Activated T-cell treated with anti-CD3 and anti-CD28 coated beads for 4 hours (primary cell): ENCODE measurements around the gene ACTR3.
"Not testable (repeated sequence)": the region's sequence is repeated elsewhere in the genome, so short reads cannot be mapped to it uniquely, and the experiment has no call there.

Source experiments
- DNase-seq: peaks from one replicate; pipeline ENCODE4 v3.0.0-alpha.2; 2020

Gene ACTR3

DNA sequence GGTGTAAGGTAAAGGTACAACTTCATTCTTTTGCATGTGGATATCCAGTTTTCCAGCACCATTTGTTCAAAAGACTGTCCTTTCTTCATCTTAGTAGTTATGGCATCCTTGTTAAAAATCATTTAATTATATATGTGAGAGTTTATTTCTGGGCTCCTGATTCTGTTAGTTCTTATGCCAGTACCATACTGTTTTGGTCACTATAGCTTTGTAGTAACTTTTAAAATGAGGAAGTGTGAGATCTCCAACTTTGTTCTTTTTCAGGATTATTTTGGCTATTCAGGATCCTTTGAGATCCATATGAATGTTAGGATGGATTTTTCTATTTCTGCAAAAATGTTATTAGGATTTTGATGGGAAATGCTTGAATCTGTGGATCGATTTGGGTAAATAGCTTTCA is 16.8 kb downstream of the ACTR3 start:
- DNase-seq, result no peak

DNA sequence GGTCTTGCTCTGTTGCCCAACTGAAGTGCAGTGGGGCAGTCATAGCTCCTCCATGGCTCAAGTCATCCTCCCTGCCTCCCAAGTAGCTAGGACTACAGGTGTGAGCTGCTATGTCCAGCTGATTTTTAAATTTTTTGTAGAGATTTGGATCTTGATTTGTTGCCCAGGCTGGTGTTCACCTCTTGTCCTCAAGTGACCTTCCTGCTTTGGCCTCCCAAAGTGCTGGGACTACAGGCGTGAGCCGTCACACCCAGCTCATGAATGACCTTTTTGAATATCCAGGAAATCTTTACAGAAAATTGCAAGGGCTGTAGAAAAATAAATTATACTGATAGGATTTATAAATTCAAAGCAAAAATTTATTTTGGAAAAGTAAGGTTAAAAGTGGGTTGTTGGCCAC is 17.4 kb downstream of the ACTR3 start:
- no peak for DNase-seq

DNA sequence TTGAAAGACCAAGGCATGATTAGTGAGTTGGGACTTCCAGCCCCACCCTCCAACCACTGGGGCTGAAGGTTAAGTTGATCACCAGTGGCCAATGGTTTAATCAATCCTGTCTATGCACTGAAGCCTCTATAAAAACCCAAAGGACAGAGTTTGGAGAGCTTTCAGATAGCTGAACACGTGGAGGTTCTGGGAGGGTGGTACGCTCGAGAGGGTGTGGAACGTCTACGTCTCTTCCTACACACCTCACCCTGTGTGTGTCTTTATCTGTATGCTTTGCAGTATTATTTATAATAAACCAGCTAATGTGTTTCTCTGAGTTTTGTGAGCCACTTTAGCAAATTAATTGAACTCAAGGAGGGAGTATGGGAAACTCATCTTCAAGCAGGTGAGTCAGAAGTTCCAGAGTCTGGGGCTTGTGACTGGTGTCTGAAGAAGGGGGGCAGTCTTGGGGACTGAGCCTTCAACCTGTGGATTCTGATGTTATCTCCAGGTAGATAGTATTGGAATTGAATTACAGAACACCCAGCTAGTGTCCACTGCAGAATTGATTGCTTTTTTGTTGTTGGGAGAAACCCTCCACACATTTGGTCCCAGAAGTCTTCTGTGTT is 20.3 kb downstream of the ACTR3 start:
- peak; percentile 70 for DNase-seq

DNA sequence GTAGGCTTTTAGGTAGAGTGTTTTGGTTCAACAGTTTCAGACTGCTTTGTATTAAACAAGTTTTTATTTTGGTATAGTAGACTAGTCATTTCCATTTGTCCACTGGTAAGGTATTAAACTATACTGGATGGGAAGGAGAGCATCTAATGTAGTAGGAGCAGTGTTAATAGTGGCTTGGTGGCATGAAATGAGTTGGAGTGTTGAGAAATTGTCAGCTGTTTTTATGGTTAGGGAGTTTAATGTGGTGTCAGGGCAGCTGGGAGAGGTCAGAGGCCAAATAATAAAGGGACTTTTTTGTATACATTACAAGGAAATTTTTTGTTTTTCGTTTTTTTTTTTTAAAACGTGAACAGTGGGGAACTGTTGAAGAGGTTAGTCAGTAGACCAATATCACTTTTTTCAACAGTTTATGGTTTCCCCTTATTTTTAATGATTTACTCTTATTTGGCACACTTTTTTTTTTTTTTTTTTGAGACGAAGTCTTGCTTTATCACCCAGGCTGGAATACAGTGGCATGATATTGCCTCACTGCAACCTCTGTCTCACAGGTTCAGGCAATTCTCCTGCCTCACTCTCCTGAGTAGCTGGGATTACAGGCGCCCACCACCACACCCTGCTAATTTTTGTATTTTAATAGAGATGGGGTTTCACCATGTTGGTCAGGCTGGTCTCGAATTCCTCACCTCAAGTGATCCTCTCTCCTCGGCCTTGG is 21.2 kb downstream of the ACTR3 start:
- no peak for DNase-seq

DNA sequence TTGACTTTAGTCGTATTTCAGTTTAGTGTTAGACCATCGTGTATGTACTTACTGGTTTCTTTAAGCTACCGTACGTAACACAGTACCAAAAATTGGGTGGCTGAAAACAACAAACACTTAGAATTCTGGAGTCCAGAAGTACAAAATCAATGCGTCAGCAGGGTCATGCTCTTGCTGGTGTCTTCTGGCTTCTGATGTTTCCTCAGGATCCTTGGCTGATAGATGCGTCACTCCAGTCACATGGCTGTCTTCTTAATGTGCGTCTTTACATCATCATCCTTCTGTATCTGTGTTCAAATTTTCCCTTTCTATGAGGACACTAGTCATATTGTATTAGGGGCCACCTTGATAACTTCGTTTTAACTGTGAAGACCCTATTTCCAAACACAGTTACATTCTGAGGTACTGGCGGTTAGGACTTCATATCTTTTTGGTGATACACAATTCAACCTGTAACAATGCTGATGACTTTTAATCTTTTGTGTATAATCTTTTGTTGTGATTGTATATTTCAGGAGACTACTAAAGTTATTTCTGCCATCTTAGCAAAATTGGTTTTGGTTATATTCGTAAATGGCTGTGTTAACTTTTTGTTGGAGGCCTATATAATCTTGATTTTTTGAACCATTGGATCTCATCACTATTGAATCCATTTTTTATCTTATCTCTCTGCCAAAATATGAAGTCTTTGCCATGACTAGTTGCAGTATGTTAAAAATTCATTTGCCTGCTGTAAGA is 25.4 kb downstream of the ACTR3 start:
- DNase-seq, result no peak

DNA sequence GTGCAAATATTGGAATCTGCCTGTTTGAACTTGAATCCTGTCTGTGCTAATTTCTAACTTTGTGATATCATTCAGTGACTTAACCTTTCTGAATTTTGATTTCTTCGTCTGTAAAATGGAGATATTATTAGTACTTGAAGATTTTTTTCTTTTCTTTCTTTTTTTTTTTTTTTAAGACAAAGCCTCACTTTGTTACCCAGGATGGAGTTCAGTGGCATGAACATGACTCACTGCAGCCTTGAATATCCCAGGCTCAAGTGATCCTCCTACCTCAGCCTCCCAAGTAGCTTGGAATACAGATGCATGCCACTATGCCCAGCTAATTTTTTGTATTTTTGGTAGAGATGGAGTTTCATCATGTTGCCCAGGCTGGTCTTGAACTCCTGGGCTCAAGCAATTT is 28.3 kb downstream of the ACTR3 start:
- no peak for DNase-seq

DNA sequence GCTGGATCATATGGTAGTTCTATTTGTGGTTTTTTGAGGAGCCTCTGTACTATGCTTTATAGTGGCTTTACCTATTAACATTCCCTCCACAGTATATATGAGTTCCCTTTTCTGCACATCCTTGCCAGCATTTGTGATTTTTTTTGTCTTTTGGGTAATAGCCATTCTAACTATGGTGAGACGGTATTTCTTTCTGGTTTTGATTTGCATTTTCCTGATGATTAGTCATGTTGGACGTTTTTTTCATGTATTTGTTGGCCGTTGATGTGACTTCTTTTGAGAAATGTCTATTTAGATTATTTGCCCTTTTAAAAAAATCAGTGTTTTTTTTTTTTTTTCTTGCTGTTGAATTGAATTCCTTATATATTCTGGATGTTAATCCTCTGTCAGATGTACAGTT is 31.1 kb downstream of the ACTR3 start:
- no peak for DNase-seq

DNA sequence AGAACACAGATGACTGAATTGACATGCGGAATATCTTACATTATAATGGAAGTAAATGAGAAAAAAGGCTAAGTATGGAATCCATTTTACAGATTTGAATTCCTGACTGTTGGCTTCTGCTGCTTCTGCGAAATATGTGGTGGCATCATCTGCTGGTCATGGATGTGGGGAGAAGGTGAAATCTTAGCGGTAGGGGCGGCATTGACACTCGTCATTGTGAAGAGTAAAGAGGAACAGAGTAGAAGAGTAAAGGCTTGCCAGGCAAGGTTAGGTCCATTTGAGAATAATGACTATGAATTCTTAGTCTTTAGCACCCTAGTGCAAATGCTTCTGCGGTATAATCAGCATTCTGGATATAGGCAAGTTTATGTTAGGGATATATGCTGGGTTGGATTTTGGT is 32.4 kb downstream of the ACTR3 start:
- DNase-seq, result no peak

DNA sequence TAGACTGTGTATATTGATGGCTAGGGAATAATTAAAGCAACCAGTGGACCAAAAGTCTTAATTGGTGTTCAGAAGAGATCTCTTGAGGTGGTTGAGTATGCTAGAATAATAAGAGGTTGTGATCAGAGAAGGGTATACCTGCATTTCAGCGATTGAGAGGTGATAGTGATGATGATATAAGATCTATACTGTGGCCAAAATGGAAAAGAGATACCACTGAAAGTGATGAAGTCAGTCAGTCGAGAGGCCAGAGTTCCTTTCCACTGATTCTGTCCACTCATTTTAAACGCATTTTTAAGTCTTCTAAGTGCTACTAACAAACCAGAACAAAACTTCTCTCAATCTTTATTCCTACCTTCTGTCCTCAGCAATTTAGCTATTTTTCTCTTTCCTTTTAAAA is 32.9 kb downstream of the ACTR3 start:
- DNase-seq, result no peak

DNA sequence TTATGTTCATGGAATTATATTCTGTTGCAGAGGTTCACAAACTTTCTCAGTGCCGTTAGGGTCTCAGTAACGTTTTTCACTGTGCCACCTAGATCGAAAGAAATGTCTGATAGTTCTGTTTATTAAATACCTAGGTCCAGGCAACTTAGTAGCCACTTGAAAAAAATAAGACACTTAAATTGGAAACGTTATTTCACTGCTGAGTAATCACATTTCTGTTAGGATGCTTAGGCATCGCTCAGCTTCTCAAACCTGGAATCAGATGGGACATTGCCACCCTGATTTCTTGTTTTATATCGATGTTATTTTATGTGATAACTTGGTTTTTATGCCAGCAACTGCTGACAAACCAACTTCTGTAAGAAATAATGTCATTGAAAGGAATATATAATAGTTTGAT is 36.0 kb downstream of the ACTR3 start:
- DNase-seq, result no peak

DNA sequence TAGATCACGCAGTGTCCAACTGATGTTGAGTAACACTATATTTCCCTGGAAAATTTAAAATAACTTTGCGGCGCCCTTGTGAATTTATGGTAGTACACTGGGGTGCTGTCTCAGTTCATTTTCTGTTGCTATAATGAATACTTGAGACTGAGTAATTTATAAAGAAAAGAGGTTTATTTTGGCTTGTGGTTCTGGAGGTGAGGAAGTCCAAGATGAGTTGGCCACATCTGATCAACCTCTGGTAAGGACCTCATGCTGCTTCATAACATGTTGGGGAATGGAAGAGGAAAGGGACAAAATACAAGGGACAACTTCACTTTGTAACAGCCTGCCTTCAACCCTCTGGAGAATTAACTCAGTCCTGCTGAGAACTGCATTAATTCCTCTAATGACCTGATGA is 36.4 kb downstream of the ACTR3 start:
- no peak for DNase-seq

DNA sequence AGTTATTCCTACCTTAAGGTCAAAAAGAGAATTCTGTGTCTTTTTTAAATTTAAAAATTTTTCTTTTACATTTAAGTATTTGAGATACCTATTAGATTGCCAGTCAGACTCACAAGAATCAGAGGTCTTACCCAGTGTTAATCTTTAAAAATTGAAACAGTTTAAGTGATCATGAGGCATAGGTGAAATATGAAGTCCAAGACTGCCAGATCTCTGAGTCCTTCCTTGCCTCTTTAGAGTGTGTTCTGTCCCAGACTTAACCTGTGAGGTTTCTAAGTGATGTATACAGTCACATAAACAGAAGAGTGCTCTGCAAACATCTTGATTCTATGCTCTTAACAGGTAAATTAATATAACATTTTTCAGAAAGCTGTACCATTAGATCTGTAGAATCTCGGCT is 40.6 kb downstream of the ACTR3 start:
- DNase-seq, result no peak

DNA sequence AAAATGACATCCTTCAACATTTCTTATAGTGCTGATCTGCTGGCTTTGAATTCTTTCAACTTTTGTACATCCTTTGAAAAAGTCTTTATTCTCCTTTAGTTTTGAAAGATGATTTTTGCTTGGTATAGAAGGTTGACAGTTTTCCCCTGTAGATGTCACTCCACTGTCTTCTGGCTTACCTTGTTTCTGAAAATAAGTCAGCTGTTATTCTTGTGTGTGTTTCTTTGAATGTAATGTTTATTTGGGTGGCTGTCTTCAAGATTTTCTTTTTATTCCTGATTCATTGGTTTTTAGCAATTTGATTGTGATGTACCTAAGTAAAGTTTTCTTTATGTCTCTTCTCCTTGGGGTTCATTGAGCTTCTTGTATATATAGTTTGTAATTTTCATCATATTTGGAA is 47.6 kb downstream of the ACTR3 start:
- no peak for DNase-seq

DNA sequence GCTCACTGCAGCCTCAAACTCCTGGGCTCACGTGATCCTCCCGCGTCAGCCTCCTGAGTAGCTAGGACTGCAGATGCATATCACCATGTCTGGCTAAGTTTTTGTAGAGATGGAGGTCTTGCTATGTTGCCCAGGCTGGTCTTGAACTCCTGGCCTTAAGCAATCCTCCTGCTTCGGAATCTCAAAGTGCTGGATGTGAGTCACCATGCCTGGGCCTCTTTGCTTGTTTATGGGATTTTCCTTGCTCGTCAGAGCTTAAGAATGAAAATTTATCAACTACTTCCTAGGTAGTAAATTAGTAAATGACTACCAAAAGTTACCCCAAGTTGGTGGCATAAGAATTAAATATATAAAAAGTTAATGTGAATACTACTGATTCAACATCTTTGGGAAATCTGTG is 51.0 kb downstream of the ACTR3 start:
- DNase-seq, result no peak

DNA sequence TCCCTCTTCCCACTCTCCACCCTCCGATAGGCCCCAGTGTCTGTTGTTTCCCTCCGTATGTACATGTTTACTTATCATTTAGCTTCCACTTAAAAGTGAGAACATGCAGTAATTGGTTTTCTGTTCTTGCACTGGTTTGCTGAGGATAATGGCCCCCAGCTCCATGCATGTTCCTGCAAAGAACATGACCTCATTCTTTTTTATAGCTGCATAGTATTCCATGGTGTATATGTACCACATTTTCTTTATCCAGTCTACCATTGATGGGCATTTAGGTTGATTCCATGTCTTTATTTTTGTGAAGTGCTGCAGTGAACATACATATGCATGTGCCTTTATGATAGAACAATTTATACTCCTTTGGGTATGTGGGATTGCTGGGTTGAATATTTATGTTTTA is 55.9 kb downstream of the ACTR3 start:
- DNase-seq, result not testable (repeated sequence)

DNA sequence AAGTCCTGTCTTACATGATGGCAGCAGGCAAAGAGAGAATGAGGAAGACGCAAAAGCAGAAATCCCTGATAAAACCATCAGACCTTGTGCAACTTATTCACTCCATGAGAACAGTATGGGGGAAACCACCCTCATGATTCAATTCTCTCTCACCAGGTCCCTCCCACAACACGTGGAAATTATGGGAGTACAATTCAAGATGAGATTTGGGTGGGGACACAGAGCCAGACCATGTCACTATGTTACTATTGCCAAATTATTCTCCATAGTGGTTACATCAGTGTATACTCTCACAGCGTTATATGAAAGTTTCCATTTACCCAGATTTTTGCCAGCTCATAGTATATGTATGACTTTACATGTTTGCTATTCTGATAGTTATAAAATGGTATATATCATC is 61.0 kb downstream of the ACTR3 start:
- not testable (repeated sequence) for DNase-seq

DNA sequence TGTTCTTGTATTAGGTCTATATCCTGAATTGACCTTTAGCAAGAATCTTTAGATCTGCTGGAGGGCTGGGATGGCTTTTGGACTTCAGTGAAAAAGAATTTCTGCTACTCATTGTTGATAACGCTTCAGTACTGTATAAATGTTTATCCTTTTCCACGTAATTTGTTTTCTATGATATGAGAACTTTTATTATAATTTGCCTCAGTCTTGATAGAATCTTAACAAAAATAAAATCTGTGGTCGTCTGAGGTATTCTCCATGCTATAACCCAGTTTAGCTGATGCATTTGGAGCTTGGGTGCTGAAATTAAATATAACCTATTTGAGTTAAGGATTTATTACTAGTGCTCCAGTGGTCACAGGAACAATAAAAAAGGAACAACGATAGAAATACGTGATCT is 71.1 kb downstream of the ACTR3 start:
- DNase-seq, result no peak

DNA sequence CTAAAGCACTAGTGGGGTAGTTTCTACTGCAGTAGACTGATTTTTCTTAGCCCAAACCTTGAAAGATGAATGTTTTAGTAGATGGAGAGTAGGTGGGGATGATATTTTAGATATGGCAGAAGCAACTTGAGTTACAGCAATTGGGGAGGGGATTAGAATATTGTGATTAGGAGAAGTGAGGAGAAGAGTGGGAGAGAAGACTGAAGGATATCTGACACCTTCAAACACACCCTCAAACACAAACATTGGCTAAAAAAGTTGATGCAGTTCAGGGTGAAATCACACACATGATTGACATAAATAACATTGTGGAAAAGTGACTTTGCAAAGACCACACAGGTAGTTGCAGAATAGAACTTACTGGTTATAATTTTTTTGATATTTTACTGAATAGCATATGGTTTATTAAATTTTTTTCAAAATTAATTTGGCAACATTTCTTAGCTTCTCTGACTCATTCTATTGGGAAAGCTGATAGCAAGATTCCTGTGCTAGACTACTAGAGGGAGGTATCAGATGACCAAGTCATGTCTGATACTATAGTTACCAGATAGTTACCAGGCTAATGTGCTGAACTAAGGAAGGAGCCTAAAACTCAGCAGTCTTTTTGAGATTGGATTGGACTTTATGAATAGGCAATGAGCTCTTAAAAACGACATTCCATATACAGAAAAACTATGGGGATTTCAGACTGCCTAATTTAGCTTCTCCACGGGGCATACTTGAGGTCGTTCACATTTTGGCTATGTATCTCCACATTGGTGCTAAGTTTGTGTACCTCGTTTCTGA is 73.0 kb downstream of the ACTR3 start:
- DNase-seq, result no peak

DNA sequence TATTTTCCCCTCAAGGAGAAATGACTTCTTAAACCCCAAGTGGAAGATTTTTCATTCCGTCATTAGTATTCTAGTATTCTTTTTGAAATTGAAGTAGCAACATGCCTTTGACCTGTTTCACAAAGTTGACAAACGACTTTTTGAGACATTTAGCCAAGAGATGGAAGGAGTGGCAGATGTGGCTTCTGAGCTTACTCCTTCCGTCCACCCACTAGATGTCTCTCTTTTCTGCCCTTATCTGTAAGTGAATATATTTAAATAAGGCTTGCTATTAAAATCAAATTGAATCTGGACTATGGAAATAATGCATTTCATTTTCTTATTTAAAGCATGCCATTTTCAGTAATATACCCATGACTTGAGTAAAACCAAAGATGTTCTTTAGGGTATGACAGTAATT is 74.1 kb downstream of the ACTR3 start:
- no peak for DNase-seq

DNA sequence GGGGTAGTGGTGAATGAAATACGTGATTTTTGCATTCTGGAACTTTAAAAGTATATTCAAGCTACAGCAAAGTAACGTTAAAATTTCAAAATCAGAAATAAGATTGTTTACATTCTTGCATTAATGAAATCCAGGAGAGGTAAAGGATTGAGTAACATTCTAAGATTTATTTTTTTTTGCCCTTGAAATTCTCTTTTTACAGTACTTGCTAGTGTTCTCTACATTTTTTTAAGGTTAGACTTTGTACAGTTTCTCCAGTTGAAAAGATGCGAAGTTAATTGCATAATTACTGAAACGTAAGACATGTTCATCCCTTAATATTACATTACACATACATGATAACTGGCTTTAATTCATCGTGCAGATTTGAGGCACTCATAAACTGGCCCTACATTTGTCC is 74.5 kb downstream of the ACTR3 start:
- no peak for DNase-seq

DNA sequence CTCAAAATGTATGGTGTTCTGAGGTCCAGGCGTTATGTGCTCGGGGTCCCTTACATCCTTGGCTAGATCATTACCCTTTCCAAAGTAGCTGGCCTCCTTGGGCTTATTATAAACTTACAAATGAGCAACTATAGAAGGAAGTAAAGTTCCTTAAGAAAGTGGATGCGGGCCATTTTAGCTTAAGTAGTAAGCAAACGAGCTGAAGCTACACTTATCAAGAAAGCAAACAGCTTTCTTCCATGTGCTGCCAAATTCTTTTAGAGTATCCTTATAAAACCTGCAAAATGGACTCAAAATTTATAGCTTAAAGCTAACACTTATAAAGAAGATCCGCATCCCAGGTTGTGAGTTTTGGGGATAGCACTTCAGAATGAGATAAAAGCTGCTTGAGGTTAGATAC is 75.3 kb downstream of the ACTR3 start:
- DNase-seq, result no peak

DNA sequence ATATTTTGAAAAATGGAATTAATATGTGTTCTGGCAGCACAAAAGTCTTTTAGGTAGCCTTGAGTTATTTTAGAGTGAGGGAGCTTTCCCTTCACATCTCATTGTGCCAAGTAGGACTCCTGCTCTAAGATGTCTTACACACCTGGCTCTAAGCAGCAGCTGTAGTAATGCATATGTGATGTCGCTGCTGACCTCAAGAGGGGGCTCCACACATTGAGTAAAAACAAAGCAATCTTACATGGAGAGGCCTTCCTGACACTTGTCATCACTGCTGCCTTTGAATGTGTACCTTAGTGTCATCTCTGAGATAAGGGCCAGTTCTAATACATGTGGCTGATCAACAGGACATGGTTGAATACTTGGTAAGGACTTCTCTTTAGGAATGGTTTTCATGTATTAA is 75.8 kb downstream of the ACTR3 start:
- no peak for DNase-seq

DNA sequence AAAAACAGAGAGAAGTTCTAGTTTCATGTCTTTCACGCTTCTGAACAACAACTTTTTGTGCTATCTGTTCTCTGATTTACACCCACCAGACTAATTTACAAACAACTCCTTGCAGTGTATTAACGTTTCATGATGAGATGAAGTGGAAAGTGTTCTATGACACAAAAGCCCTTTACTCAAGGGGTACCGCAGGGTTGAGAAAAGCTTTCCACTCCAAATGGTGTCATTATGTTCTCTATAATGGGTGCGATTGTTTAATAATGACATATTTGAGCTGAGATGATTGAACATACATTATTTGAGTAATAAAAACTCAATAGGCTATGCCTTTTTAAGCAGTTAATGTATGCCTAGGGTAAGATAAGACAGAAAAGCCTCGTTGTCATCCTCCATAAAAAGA is 76.3 kb downstream of the ACTR3 start:
- no peak for DNase-seq

DNA sequence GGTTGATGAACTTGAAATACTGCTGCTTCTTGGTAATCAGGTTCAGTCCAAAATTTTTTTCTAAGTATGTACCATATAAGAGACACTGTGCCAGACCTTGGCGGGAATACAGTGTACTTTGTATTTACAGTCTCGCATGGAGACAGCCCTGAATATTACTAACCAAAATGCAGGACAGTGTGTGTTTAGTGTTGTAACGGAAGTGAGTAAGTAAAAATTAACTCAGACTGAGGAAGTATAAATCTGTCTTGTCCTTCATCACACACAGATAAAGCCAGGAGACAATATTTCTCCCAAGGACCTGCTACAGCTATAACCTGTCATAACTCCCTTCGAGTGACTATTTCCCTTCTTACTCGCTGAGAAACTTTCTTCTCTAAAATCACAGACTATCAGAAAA is 76.9 kb downstream of the ACTR3 start:
- no peak for DNase-seq
